Esophagus muscularis mucosa (tissue), 4 donors: ENCODE results near the gene GPRC6A. TPM values are rescaled to one million over a fixed set of nuclear protein-coding genes. Genes with fewer than 3 reads are reported as not detected.

ENCODE experiments used
- DNase-seq: peaks from one replicate; pipeline ENCODE4 v3.0.0-alpha.2; 2017; ENCODE audit errors: extremely low spot score
- H3K27ac ChIP-seq, 4 donors: fragments of 200-600 bp; sonication (generic); replicated peaks in 1 of 4; 1 replicate in 3 of 4; 2 replicates in 1 of 4; pipeline ENCODE4 v1.5.1; 2016 to 2019; ENCODE audit warnings: mild to moderate bottlenecking in 1 of 4
- H3K27me3 ChIP-seq, 4 donors: fragments of 200-600 bp; sonication (generic); one replicate each; pipeline versions ENCODE4 v1.5.1 to v1.6.0; 2016 to 2019
- H3K36me3 ChIP-seq, 4 donors: fragments of 200-600 bp; sonication (generic); one replicate each; pipeline ENCODE4 v1.5.1; 2016 to 2019
- H3K4me1 ChIP-seq, 4 donors: fragments of 200-600 bp; sonication (generic); one replicate each; pipeline ENCODE4 v1.5.1; 2016 to 2019
- H3K4me3 ChIP-seq, 4 donors: fragments of 200-600 bp; sonication (generic); 1 replicate in 2 of 4; 2 replicates in 2 of 4; pipeline ENCODE4 v1.5.1; 2016 to 2019; ENCODE audit warnings: mild to moderate bottlenecking in 4 of 4, moderate library complexity in 1 of 4
- H3K9me3 ChIP-seq, 4 donors: fragments of 200-600 bp; sonication (generic); 1 replicate in 3 of 4; 2 replicates in 1 of 4; pipeline ENCODE4 v1.5.1; 2016 to 2019
- CTCF ChIP-seq, 3 experiments: fragments of 200-600 bp in 2 of 3; fragments of 450-650 bp in 1 of 3; sonication (generic) in 2 of 3; IDR thresholded peaks; one replicate each; pipeline ENCODE4 v1.5.1; 2017 to 2019; ENCODE audit warnings: antibody characterized with exemption in 3 of 3, mild to moderate bottlenecking in 2 of 3, moderate library complexity in 1 of 3
- EP300 ChIP-seq: sonication (generic); formaldehyde crosslinking; IDR thresholded peaks from one replicate; pipeline ENCODE4 v1.6.1; 2017; ENCODE audit warnings: antibody characterized with exemption
- POLR2A ChIP-seq: fragments of 450-650 bp; IDR thresholded peaks from one replicate; pipeline ENCODE4 v1.6.1; 2017; ENCODE audit warnings: antibody characterized with exemption, moderate library complexity, mild to moderate bottlenecking, low read depth
- POLR2AphosphoS5 ChIP-seq, 2 donors: sonication (generic); formaldehyde crosslinking; IDR thresholded peaks; one replicate each; pipeline ENCODE4 v1.6.1; 2017; ENCODE audit warnings: antibody characterized with exemption in 2 of 2
- WGBS: methylation state at CpG from one replicate; pipeline ENCODE4 v1.1.5; 2018; 5-methylcytosine and 5-hydroxymethylcytosine counted together
- intact Hi-C: fragments of 100-400 bp; cut with DNase I; formaldehyde crosslinking; loops from one replicate; pipeline ENCODE4 v1.15.1; 2023
- total RNA-seq, 4 donors: library from RNA; depleted of rRNA; stranded (reverse); fragments of >200 nt; gene quantifications; one replicate each; pipeline versions ENCODE4 v1.1.0 to v1.2.1, GENCODE V29; 2016

Gene GPRC6A
- total RNA-seq, 4 donors from 2014 or later, result not detected

GRCh38 chr6:116763048-116763447 is 65.8 kb downstream of the GPRC6A start:
- no peaks in the 10 kb centered on the region for H3K9me3 ChIP-seq
- H3K36me3 ChIP-seq, result no peaks in the 10 kb centered on the region
- H3K27me3 ChIP-seq, result peaks cover 0 to 27% (median 11%) of the 10 kb centered on the region in 4 donors
- intact Hi-C loops, result no loop called here
- H3K4me3 ChIP-seq, result no peak overlapping the region
- H3K4me1 ChIP-seq, result peaks cover 12 to 19% (median 17%) of the 10 kb centered on the region in 4 donors
- no peak overlapping the region for H3K27ac ChIP-seq
- no peak for DNase-seq
- TF ChIP-seq EP300 (no peak), POLR2AphosphoS5 (IDR thresholded peaks at IDR 0.05) (no peak), CTCF (IDR thresholded peaks at IDR 0.05) (no peak), POLR2A (no peak)

GRCh38 chr6:116762235-116762634 is 66.6 kb downstream of the GPRC6A start:
- no peak overlapping the region for H3K27ac ChIP-seq
- no peaks in the 10 kb centered on the region for H3K36me3 ChIP-seq
- WGBS, result 81% methylated on average over 1 of the region's 1 CpG
- no peak for DNase-seq
- no peak for TF ChIP-seq CTCF (IDR thresholded peaks at IDR 0.05)
- no peak for TF ChIP-seq EP300
- no peak for TF ChIP-seq POLR2AphosphoS5 (IDR thresholded peaks at IDR 0.05)
- TF ChIP-seq POLR2A, result no peak
- H3K27me3 ChIP-seq, result peaks cover 0 to 27% (median 11%) of the 10 kb centered on the region in 4 donors
- H3K4me3 ChIP-seq, result no peak overlapping the region
- peaks cover 12 to 19% (median 17%) of the 10 kb centered on the region in 4 donors for H3K4me1 ChIP-seq
- H3K9me3 ChIP-seq, result no peaks in the 10 kb centered on the region
- intact Hi-C loops, result no loop called here

GRCh38 chr6:116761779-116762178 is 67.1 kb downstream of the GPRC6A start:
- TF ChIP-seq EP300 (no peak), POLR2A (no peak)
- Histone ChIP-seq H3K36me3 (no peaks in the 10 kb centered on the region), H3K4me3 (no peak overlapping the region), H3K4me1 (peaks cover 12 to 19% (median 17%) of the 10 kb centered on the region in 4 donors), H3K27me3 (peaks cover 0 to 26% (median 11%) of the 10 kb centered on the region in 4 donors), H3K9me3 (no peaks in the 10 kb centered on the region), H3K27ac (no peak overlapping the region)
- no peak for DNase-seq
- WGBS, result 54% methylated on average over 4 of the region's 4 CpGs
- intact Hi-C loops, result no loop called here

GRCh38 chr6:116745176-116745575 is 83.7 kb downstream of the GPRC6A start:
- Histone ChIP-seq H3K4me1 (no peaks in the 10 kb centered on the region), H3K27ac (no peak overlapping the region), H3K36me3 (no peaks in the 10 kb centered on the region), H3K4me3 (no peak overlapping the region), H3K9me3 (peaks cover 0 to 4% (median 0%) of the 10 kb centered on the region in 4 donors), H3K27me3 (no peaks in the 10 kb centered on the region)
- 78% methylated on average over 5 of the region's 5 CpGs for WGBS
- intact Hi-C loops, result no loop called here
- TF ChIP-seq POLR2A (no peak), POLR2AphosphoS5 (IDR thresholded peaks at IDR 0.05) (no peak), CTCF (IDR thresholded peaks at IDR 0.05) (no peak), EP300 (no peak)
- DNase-seq, result no peak

Other genes with a start within 250 kb of the GPRC6A start
- gene RSPH4A, start 212.6 kb downstream of the GPRC6A start, total RNA-seq, result under 1 TPM in 2 of 4 donors, not detected in 2; 0.29 to 0.50 TPM
- 1 to 10 TPM; 5.6 to 8.0 (median 7.3) TPM for gene ZUP1, start 160.3 kb downstream of the GPRC6A start, total RNA-seq
- gene KPNA5, start 147.9 kb downstream of the GPRC6A start, total RNA-seq, result 10 to 100 TPM in 3 of 4 donors, 1 to 10 TPM in 1; 8.7 to 15.0 (median 12.7) TPM
- gene FAM162B, start 63.4 kb downstream of the GPRC6A start, total RNA-seq, result 10 to 100 TPM in 1 of 4 donors, 1 to 10 TPM in 3; 4.2 to 14.7 (median 8.7) TPM
- not detected for gene RFX6, start 48.2 kb upstream of the GPRC6A start, total RNA-seq